ENCODE data around the gene UBAP1.

UBAP1 gene

DNA sequence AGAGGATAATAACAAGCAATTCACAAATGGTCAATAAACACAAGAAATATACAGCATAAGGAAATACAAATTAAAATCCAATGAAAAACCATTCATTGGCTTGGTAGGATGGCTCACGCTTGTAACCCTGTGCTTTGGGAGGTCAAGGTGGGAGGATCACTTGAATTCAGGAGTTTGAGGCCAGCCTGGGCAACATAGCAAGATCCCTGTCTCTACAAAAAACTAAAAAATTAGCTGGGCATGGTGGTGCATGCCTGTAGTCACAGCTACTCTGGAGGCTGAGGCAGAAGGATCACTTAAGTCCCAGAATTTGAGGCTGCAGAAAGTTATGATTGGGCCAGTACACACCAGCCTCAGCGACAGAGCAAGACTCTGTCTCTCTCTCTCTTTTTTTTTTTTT, 20.9 kb upstream of the UBAP1 start:
- H2BK12ac ChIP-seq (ENCODE audit: low read length in 2 of 2) = peak overlapping the region in 1 of 2 experiments; percentile 21
- no peak overlapping the region for H3K4ac ChIP-seq (ENCODE audit: low read depth in 1 of 2, low read length in 2 of 2)
- H4K91ac ChIP-seq (ENCODE audit: low read length) = no peak overlapping the region
- no peak for DNase-seq
- peak overlapping the region; percentile 55 for H2BK120ac ChIP-seq (ENCODE audit: low read depth, low read length)
- H2BK5ac ChIP-seq (ENCODE audit: low read depth, low read length, poor library complexity, severe bottlenecking) = no peak overlapping the region
- no peak overlapping the region for H3K23ac ChIP-seq (ENCODE audit: low read length in 2 of 2)
- no peaks in the 10 kb centered on the region for H3K36me3 ChIP-seq (ENCODE audit: control insufficient read depth in 1 of 2, insufficient read depth in 2 of 2, low read depth in 1 of 2, low read length in 2 of 2)
- H3K9me3 ChIP-seq (ENCODE audit: control insufficient read depth, low read length) = no peaks in the 10 kb centered on the region
- H3K18ac ChIP-seq (ENCODE audit: low read depth in 1 of 2, low read length in 2 of 2) = peak overlapping the region in 1 of 2 experiments; percentile 18
- H2AK5ac ChIP-seq (ENCODE audit: low read length, severe bottlenecking) = no peak overlapping the region
- no peak overlapping the region for H3K4me2 ChIP-seq (ENCODE audit: low read length, poor library complexity, severe bottlenecking)
- WGBS = 90% methylated on average over 1 of the region's 2 CpGs
- H3K4me3 ChIP-seq (ENCODE audit: insufficient read depth in 1 of 2, low read depth in 1 of 2, low read length in 2 of 2) = no peak overlapping the region
- no peak overlapping the region for H2BK15ac ChIP-seq (ENCODE audit: low read depth, poor library complexity, severe bottlenecking)
- peak overlapping the region; percentile 8 for H3K27ac ChIP-seq (ENCODE audit: low read length, poor library complexity, severe bottlenecking)
- no peak overlapping the region for H3K14ac ChIP-seq (ENCODE audit: low read length in 2 of 2)
- no peaks in the 10 kb centered on the region for H3K4me1 ChIP-seq (ENCODE audit: control insufficient read depth, insufficient read depth, low read depth, low read length)
- H4K8ac ChIP-seq (ENCODE audit: low read length) = peak overlapping the region; percentile 66
- H3K79me1 ChIP-seq (replicated peaks; ENCODE audit: low read length, poor library complexity, severe bottlenecking) = no peaks in the 10 kb centered on the region
- H2AFZ ChIP-seq (ENCODE audit: low read depth, low read length) = no peak overlapping the region
- no peak overlapping the region for H3K9ac ChIP-seq (ENCODE audit: low read length)
- no peaks in the 10 kb centered on the region for H3K27me3 ChIP-seq (ENCODE audit: control insufficient read depth in 1 of 2, insufficient read depth in 1 of 2, low read length in 2 of 2)

DNA sequence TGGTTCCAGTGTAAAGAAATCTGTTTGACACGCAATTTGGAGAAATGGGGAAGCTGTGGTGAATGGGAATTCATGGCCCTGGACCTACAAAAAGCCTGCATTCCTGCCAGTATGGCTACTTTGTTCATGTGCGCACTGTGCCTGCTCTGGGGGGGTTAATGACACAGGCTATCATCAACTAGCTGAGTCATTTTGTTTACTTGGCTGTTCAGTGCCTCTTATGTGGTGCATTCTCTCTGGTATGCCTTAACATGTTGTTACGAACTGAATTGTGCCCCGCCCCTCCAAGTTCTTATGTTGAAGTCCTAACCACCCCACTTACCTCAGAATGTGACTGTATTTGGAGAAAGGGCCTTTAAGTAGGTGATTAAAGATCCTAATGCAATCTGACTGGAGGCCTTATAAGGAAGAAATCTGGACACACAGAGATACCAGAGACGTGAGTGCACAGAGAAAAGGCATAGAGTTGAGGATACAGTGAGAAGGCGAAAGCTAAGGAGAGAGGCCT, 20.4 kb upstream of the UBAP1 start:
- no peak overlapping the region for H3K4me3 ChIP-seq (ENCODE audit: insufficient read depth in 1 of 2, low read depth in 1 of 2, low read length in 2 of 2)
- no peak overlapping the region for H2BK5ac ChIP-seq (ENCODE audit: low read depth, low read length, poor library complexity, severe bottlenecking)
- no peak overlapping the region for H3K9ac ChIP-seq (ENCODE audit: low read length)
- H3K4me1 ChIP-seq (ENCODE audit: control insufficient read depth, insufficient read depth, low read depth, low read length) = no peaks in the 10 kb centered on the region
- H3K79me1 ChIP-seq (replicated peaks; ENCODE audit: low read length, poor library complexity, severe bottlenecking) = no peaks in the 10 kb centered on the region
- no peak overlapping the region for H2BK120ac ChIP-seq (ENCODE audit: low read depth, low read length)
- no peak overlapping the region for H3K23ac ChIP-seq (ENCODE audit: low read length in 2 of 2)
- H4K91ac ChIP-seq (ENCODE audit: low read length) = no peak overlapping the region
- no peak overlapping the region for H3K4ac ChIP-seq (ENCODE audit: low read depth in 1 of 2, low read length in 2 of 2)
- peak overlapping the region; percentile 32 for H4K8ac ChIP-seq (ENCODE audit: low read length)
- H3K14ac ChIP-seq (ENCODE audit: low read length in 2 of 2) = no peak overlapping the region
- H2AFZ ChIP-seq (ENCODE audit: low read depth, low read length) = no peak overlapping the region
- peak; percentile 98 for DNase-seq
- H2AK5ac ChIP-seq (ENCODE audit: low read length, severe bottlenecking) = no peak overlapping the region
- no peaks in the 10 kb centered on the region for H3K9me3 ChIP-seq (ENCODE audit: control insufficient read depth, low read length)
- peak overlapping the region; percentile 8 for H3K27ac ChIP-seq (ENCODE audit: low read length, poor library complexity, severe bottlenecking)
- no peak overlapping the region for H3K4me2 ChIP-seq (ENCODE audit: low read length, poor library complexity, severe bottlenecking)
- H3K18ac ChIP-seq (ENCODE audit: low read depth in 1 of 2, low read length in 2 of 2) = no peak overlapping the region
- H2BK12ac ChIP-seq (ENCODE audit: low read length in 2 of 2) = no peak overlapping the region
- no peaks in the 10 kb centered on the region for H3K27me3 ChIP-seq (ENCODE audit: control insufficient read depth in 1 of 2, insufficient read depth in 1 of 2, low read length in 2 of 2)
- WGBS = 16% methylated on average over 3 of the region's 6 CpGs
- no peaks in the 10 kb centered on the region for H3K36me3 ChIP-seq (ENCODE audit: control insufficient read depth in 1 of 2, insufficient read depth in 2 of 2, low read depth in 1 of 2, low read length in 2 of 2)
- no peak overlapping the region for H2BK15ac ChIP-seq (ENCODE audit: low read depth, poor library complexity, severe bottlenecking)

- no peak overlapping the region for H2BK15ac ChIP-seq (ENCODE audit: low read depth, poor library complexity, severe bottlenecking)
- H3K4ac ChIP-seq (ENCODE audit: low read depth in 1 of 2, low read length in 2 of 2) = no peak overlapping the region
- H4K91ac ChIP-seq (ENCODE audit: low read length) = no peak overlapping the region
- H3K27me3 ChIP-seq (ENCODE audit: control insufficient read depth in 1 of 2, insufficient read depth in 1 of 2, low read length in 2 of 2) = no peaks in the 10 kb centered on the region
- no peak overlapping the region for H2BK12ac ChIP-seq (ENCODE audit: low read length in 2 of 2)
- 70% methylated on average over 3 of the region's 3 CpGs for WGBS
- no peak overlapping the region for H2BK120ac ChIP-seq (ENCODE audit: low read depth, low read length)
- no peak overlapping the region for H3K18ac ChIP-seq (ENCODE audit: low read depth in 1 of 2, low read length in 2 of 2)
- H3K14ac ChIP-seq (ENCODE audit: low read length in 2 of 2) = no peak overlapping the region
- no peak overlapping the region for H4K8ac ChIP-seq (ENCODE audit: low read length)
- no peak overlapping the region for H3K9ac ChIP-seq (ENCODE audit: low read length)
- no peaks in the 10 kb centered on the region for H3K79me1 ChIP-seq (replicated peaks; ENCODE audit: low read length, poor library complexity, severe bottlenecking)
- H3K9me3 ChIP-seq (ENCODE audit: control insufficient read depth, low read length) = no peaks in the 10 kb centered on the region
- H2AFZ ChIP-seq (ENCODE audit: low read depth, low read length) = no peak overlapping the region
- no peak overlapping the region for H3K4me3 ChIP-seq (ENCODE audit: insufficient read depth in 1 of 2, low read depth in 1 of 2, low read length in 2 of 2)
- no peak overlapping the region for H2AK5ac ChIP-seq (ENCODE audit: low read length, severe bottlenecking)
- H3K36me3 ChIP-seq (ENCODE audit: control insufficient read depth in 1 of 2, insufficient read depth in 2 of 2, low read depth in 1 of 2, low read length in 2 of 2) = no peaks in the 10 kb centered on the region
- H3K23ac ChIP-seq (ENCODE audit: low read length in 2 of 2) = no peak overlapping the region
- no peak for DNase-seq
- H2BK5ac ChIP-seq (ENCODE audit: low read depth, low read length, poor library complexity, severe bottlenecking) = no peak overlapping the region
- no peak overlapping the region for H3K27ac ChIP-seq (ENCODE audit: low read length, poor library complexity, severe bottlenecking)
- H3K4me1 ChIP-seq (ENCODE audit: control insufficient read depth, insufficient read depth, low read depth, low read length) = no peaks in the 10 kb centered on the region
- H3K4me2 ChIP-seq (ENCODE audit: low read length, poor library complexity, severe bottlenecking) = no peak overlapping the region
These were observed 15.4 kb upstream of the UBAP1 start for GRCh38 chr9:34163434-34163833.

DNA sequence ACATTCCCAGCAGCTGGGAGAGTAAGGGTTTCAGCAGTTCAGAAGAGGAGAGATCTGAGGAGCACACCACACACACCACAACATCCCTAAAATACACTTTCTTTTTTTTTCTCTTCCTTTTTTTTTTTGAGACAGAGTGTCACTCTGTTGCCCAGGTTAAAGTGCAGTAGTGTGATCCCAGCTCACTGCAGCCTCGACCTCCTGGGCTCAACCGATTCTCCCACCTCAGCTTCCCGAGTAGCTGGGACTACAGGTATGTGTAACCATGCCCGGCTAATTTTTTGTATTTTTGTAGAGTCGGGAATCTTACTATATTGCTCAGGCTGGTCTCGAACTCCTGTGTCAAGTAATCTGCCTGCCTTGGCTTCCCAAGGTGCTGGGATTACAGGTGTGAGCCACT, 9.7 kb upstream of the UBAP1 start:
- WGBS = 90% methylated on average over 6 of the region's 6 CpGs
- H3K9ac ChIP-seq (ENCODE audit: low read length) = no peak overlapping the region

More for the DNA sequence above, 9.7 kb upstream of the UBAP1 start:
- Histone ChIP-seq H3K18ac (ENCODE audit: low read depth in 1 of 2, low read length in 2 of 2) (no peak overlapping the region), H3K27me3 (ENCODE audit: control insufficient read depth in 1 of 2, insufficient read depth in 1 of 2, low read length in 2 of 2) (no peaks in the 10 kb centered on the region), H2AFZ (ENCODE audit: low read depth, low read length) (peak overlapping the region; percentile 14), H4K8ac (ENCODE audit: low read length) (peak overlapping the region; percentile 41), H2AK5ac (ENCODE audit: low read length, severe bottlenecking) (no peak overlapping the region), H3K9me3 (ENCODE audit: control insufficient read depth, low read length) (no peaks in the 10 kb centered on the region), H3K79me1 (replicated peaks; ENCODE audit: low read length, poor library complexity, severe bottlenecking) (no peaks in the 10 kb centered on the region), H3K27ac (ENCODE audit: low read length, poor library complexity, severe bottlenecking) (no peak overlapping the region), H3K4me2 (ENCODE audit: low read length, poor library complexity, severe bottlenecking) (no peak overlapping the region), H2BK120ac (ENCODE audit: low read depth, low read length) (no peak overlapping the region), H4K91ac (ENCODE audit: low read length) (no peak overlapping the region), H3K36me3 (ENCODE audit: control insufficient read depth in 1 of 2, insufficient read depth in 2 of 2, low read depth in 1 of 2, low read length in 2 of 2) (no peaks in the 10 kb centered on the region), H3K4ac (ENCODE audit: low read depth in 1 of 2, low read length in 2 of 2) (no peak overlapping the region), H2BK12ac (ENCODE audit: low read length in 2 of 2) (no peak overlapping the region), H2BK15ac (ENCODE audit: low read depth, poor library complexity, severe bottlenecking) (no peak overlapping the region), H2BK5ac (ENCODE audit: low read depth, low read length, poor library complexity, severe bottlenecking) (no peak overlapping the region), H3K14ac (ENCODE audit: low read length in 2 of 2) (no peak overlapping the region), H3K4me3 (ENCODE audit: insufficient read depth in 1 of 2, low read depth in 1 of 2, low read length in 2 of 2) (no peak overlapping the region), H3K4me1 (ENCODE audit: control insufficient read depth, insufficient read depth, low read depth, low read length) (no peaks in the 10 kb centered on the region), H3K23ac (ENCODE audit: low read length in 2 of 2) (no peak overlapping the region)
- DNase-seq = no peak
